ENCODE measurements around the gene PTTG2. TPM values are rescaled to one million over a fixed set of nuclear protein-coding genes. Genes with fewer than 3 reads are reported as not detected.
"Not testable (repeated sequence)": the region's sequence is repeated elsewhere in the genome, so short reads cannot be mapped to it uniquely, and the experiment has no call there.

The PTTG2 gene
- total RNA-seq, 1 experiment from 2014 or later = not detected

DNA sequence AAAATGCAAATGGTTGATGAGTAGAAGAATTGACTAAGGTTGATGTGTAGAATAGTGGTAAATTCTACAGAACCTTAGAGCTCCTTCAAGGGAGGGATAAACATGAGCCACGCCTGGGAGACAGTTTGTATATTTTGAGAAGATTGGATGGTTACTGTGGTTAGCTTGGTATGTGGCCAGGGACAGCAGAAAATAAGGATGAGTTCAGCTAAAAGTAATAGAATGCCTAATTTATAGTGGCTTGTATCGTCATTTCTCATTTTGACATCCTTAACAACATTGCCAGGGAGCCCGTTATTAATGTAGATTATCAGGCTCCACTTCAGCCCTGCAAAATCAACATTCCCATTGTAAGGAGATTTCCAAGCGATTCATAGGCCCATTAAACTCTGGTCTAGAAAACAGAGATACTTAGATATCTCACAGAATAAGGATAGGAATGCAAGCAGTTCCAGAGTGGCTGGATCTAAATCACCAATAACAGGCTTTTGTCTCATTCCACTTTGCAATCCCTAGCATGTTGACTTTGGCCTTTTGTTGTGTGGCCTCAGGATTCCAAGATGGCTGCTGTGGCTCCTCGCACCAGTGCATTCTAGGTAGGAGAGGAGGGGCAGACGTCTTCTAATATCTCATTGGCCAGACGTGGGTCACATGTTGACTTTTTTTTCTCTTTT lies 6.4 kb upstream of the PTTG2 start:
- peak; percentile 51 for DNase-seq (ENCODE audit: low read depth)

DNA sequence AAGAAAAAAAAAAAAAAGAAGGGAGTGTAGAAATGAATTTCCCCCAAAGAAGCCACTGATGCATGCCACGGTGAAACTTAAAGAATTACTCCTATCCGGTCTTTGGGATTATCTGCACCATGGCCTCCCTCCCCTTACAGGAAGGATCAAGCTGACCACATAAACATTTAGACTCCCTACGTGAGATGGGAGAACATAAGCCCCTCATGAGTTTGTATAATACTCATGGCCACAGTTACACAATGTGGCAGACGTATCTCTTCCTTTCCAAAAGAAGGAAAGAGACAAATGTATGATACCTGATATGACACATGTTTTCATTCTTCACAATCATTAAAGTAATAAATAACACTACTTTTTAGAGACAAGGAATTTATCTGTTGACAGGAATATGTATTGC lies 3.3 kb upstream of the PTTG2 start:
- DNase-seq (ENCODE audit: low read depth) = no peak

DNA sequence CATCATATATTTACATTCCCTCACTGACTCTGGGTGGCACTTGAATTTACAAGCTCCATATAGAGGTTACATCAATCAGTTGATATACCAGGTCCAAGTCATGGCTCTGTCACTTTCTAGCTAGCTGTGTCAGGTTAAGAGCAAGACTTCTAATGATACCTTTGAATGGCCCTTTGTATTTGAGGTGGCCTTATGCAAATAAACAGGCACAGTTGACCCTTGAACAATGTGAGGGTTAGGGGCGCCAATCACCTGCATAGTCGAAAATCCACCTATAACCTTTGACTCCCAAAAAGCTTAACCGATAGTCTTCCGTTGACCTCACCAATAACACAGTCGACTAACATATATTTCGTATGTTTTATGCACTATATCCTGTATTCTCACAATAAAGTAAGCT lies 1.3 kb upstream of the PTTG2 start:
- DNase-seq (ENCODE audit: low read depth) = no peak

DNA sequence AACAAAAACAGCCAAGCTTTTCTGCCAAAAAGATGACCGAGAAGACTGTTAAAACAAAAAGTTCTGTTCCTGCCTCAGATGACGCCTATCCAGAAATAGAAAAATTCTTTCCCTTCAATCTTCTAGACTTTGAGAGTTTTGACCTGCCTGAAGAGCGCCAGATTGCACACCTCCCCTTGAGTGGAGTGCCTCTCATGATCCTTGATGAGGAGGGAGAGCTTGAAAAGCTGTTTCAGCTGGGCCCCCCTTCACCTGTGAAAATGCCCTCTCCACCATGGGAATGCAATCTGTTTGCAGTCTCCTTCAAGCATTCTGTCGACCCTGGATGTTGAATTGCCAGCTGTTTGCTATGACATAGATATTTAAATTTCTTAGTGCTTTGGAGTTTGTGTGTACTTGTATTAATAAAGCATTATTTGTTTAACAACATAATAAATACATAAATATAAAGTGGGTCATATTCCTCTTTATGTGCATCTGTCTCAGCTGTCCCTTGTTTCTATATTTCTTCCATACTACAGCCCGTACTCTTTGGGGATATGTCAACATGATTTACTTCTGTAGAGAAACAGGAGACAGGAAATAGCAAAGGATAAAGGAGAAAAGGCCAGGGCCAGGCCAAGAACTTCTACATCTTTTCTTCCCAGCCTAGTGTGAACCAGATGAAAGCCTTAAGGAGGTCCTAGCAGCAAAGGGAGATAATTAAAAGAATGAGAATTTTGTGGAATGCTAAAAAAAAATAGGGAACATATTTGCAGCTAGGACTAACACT lies 667 bp downstream of the PTTG2 start:
- DNase-seq (ENCODE audit: low read depth) = no peak

DNA sequence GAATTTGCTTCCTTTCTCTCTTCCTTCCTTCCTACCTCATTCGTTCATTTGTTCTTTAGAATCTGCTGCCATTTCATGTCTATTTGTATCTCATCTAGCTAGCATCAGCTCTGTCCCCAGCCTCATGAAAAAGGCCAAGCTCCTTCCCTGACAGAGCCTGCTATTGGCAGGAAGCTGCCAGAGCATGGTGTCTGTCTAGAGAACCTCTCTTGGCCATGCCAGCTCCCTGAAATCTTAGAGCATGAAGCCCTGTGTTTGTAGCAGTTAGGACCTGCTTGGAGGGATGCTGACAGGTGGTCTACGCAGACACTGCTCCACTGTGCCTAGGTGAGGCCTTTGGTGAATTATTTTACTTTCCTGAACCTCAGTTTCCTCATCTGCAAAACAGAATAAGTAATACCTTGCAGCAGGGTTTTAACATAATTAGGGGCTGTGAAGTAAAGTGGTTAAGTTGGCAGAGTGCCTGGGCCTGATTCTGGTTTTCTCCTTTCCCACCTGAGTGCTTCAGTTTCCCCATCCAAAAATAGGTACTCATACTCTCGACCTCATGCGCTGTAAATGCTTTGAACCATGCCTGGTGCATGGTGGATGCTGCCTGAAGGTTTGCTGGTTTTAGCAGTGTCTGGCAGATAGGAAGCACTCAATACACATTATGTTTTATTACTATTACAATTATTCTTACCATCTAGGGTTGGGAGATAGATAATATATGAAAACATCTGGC lies 4.7 kb downstream of the PTTG2 start:
- DNase-seq (ENCODE audit: low read depth) = no peak

DNA sequence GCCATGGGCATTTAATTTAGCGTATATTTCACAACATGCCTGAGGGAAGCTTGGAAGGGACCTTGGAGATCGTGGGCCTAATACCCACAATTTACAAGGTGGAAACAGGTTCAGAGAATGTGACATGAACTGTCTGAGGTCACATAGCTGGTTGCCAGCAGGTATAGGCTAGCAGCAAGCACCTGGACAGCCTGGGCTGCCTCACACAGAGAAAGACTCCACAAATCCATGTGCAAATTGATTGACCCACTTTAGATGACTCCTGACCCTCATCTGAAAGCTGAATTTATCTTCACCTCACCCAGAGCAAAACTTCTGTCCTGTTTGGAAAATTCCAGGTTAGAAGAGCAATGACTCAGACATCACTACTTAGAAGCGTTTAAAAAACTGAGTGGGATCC lies 5.8 kb downstream of the PTTG2 start:
- no peak for DNase-seq (ENCODE audit: low read depth)

DNA sequence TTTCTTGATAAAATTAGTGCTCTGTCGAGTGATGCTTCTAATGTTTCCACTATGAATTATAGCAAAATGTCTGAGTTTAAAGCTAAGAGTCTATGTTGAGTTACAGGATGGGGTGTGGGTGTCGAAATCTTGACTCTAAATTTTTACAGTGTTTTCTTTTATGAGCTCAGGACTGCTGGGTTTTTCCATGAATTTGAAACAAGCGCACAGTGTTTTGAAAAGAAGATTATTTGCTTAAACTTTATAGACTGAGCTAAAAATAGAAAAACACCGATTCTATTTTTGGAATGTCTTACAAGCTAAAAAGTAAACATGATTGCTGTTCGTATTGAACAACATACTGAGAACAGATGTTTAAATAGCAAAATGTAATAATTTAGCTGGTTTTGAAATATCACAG lies 7.5 kb downstream of the PTTG2 start:
- no peak for DNase-seq (ENCODE audit: low read depth)

DNA sequence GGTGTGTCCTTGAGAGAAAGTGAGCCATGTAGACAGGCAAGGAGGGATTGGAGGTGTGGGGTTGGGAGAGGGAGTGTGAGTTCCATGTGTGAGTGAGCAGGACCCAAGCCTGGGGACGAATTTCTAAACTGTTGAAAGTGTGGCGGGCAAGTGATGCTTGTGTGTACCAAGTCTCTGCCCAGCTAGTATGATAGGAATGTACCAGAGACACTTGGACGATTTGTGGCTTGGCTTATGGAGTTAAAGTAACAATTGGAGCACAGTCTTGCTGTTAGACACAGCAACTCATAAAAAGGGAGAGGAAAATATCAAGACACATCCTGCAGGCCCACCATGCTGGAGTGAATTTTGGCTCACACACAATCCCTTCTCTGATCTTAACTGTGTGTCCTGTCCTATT lies 8.5 kb downstream of the PTTG2 start:
- DNase-seq (ENCODE audit: low read depth) = no peak

DNA sequence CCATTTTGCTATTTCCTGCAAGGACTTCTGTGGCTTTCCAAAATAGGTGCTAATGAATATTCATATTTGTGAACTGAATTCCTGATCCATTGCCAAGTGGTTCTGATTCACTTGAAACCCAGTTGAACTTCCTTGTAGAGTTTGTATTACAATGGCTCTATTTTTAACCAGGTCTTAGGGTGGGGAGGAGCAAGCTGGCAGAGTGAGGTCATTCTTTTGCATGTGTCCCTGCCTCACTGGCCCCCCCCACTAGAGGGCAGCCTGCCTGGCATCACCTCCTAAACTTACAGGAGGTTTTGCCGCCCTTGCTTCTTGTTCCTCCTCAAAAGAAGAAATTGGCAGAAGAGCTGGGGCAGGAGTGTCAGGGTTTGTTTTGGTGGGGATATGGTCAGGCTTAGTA lies 10.5 kb downstream of the PTTG2 start:
- DNase-seq (ENCODE audit: low read depth) = peak; percentile 83

DNA sequence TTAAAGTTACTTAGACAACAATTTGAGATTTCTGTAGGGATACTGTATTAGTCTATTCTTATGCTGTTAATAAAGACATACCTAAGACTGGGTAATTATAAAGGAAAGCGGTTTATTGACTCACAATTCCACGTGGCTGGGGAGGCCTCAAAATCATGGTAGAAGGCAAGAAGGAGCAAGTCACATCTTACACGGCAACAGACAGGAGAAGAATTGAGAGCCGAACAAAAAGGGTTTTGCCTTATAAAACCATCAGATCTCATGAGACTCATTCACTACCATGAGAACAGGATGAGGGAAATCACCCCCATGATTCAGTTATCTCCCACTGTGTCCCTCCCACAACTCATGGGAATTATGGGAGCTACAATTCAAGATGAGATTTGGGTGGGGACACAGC lies 11.0 kb downstream of the PTTG2 start:
- no peak for DNase-seq (ENCODE audit: low read depth)

DNA sequence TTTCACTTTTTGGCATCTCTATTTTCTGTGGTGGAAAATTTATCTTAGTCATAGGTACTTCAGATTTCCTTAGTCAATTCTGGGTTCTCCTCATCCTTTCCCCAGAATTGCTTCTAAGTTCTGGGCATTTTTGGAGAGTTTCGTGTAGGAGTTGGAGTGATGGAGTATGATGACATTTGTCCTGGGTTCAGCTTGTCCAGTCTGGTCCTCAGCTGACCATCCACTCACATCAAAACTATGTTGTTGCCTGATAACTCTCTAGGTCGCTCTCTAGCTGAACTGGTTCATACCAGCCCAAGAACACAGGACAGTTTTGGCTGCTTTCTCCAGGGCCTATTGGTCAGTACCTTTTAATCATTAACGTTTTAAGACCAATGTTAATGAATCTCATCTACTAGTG lies 13.2 kb downstream of the PTTG2 start:
- no peak for DNase-seq (ENCODE audit: low read depth)

DNA sequence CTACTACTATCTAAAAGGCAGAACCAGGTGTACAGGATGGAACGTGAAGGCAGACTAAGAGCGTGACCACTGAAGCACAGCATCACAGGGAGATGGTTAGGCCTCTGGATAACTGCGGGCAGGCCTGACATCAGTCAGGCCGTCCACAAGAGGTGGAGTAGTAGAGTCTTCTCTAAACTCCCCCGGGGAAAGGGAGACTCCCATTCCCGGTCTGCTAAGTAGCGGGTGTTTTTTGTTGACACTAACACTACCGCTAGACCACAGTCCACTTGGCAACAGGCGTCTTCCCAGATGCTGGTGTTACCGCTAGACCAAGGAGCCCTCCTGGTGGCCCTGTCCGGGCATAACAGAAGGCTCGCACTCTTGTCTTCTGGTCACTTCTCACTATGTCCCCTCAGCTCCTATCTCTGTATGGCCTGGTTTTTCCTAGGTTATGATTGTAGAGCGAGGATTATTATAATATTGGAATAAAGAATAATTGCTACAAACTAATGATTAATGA lies 15.2 kb downstream of the PTTG2 start:
- DNase-seq (ENCODE audit: low read depth) = not testable (repeated sequence)

DNA sequence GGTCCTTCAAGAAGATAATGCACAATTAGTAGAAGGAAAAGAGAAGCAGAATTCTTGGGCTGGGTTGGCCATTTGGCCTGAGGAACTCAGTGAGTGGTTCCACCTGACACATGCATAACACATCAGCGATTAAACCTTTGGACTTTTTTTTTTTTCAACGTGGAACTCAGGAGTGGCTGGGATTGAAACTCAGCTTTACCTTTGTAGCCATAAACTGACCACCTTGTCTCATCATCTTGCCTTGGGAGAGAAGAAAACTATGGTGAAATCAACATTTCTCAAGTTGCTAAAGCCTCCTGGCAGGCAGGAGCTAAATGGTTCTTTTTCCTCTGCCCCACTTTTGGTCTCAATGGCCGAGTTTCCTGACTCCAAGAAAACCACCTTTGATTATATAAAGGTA lies 16.3 kb downstream of the PTTG2 start:
- DNase-seq (ENCODE audit: low read depth) = no peak

DNA sequence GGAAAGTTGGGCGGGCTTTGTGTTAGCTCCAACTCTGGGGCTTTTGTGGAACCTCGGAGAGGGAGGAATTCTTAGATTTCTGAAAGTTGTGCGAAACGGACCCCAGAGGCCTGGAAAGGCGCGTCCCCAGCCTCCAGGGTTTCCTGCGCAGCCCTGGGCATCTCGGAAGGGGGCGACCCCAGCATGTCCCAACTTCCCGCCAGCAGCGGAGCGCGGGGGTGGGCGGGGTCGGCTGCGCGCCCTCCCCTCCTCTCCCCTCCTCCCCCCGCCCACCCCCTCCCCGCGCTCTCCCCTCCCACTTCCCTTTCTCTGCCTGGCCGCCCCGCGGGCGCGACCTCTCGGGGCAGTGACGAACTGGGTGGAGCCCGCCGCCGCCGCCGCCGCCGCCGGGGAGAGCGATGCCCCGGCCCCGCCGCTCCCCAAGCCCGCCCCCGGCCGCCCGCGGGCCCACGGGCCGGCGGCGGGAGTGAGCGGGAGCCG lies 16.8 kb downstream of the PTTG2 start:
- DNase-seq (ENCODE audit: low read depth) = peak; percentile 56

DNA sequence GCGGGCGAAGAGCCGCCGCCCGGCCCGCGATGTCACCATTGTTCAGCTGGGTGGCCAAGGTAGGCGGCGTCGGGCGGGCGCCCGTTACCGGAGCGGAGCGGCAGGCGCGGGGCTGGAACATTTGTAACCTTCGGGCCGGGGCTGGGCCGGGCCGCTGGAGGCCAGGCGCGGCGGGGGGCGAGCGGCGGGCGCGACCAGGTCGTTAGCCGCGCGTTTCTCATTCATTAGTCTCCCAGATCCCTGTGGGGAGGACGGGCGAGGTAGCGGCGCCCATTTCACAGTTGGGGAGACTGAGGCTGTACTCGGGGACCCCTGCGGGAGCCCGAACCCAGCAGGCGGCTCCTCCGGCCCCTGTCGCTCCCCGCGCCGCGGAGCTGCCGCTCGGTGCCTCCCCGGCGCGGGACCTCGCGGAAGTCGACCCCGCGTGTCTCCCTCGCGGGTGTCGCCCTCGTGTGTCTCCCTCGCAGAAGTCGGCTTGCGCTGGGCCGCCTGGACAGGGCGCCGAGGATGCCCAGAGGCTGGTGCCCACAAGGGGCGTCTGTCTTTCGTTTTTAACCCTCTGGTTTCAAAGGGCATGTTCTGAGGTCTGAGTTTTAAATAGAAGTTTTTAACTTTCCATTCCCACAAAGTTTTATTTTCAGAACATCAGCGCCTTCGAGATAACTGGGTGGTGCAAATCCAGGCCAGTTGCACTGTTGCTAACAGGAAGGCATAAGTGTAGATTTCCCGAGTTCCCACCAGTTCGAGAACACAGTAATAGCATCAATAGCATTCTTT lies 17.5 kb downstream of the PTTG2 start:
- DNase-seq (ENCODE audit: low read depth) = peak; percentile 71

DNA sequence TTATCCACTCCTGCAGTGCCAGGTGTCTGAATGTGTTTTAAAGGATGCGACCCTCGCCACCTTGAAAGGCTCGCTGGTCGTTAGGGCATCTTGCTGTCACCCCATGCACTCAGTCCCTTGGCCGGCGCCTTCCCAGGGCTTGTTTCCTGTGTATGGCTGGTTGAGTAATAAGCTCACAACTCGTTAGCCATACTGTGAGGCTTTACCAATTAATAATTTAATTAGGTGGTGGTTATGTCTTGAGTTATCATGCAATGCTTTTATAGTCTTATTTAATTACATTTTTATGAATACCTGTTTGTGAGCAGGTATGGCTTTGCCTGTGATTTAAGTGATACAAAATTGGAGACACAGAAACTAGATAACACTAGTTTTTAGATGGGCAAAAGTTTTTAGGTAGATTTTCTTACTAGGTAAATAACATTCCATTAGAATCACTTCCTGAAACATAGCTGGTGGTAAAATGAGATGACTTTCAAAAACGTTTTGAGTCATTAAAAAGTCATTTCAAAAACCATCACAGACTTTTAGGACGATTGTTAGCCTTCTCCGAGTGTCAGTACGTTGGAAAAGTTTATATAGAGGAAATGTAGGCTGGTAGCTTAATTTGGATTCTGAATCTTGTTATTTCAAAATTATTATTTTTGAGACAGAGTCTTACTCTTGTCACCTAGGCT lies 18.2 kb downstream of the PTTG2 start:
- peak; percentile 41 for DNase-seq (ENCODE audit: low read depth)

DNA sequence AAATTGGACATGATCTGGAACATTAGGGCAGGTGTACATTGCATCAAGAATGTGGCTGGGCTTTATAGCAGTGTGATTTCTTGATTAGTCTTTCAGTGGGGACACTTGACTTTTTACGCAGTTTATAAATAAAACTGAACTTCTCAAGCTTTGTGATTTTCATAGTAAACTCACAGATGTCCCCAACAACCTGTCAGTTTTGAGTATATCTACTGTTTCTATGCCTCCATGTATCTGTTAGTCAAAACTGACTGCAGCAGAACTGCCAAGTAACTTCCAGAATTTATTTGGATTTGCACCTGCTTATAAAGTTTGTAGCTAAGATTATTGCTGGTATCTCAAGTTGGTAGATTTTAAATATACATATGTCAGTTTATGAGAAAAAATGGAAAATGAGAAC lies 20.0 kb downstream of the PTTG2 start:
- no peak for DNase-seq (ENCODE audit: low read depth)

DNA sequence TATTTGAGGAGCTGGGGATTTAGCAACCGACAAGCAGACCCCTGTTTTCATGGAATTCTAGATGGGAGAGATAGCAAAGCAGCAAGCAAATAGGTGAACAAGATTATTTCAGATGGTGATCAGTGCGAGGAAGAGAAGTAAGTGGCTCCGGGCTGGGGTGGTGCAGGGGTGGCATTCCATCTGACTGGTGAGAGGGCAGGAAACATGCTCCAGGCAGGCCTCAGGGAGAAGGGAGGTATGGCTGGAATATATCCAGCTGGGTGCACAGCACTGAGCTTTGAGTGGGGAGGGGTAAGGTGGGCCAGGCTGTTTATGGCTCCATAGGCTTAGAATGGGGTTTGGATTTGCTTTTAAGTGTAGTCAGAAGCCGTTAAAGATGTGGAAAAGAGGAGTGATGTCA lies 21.2 kb downstream of the PTTG2 start:
- DNase-seq (ENCODE audit: low read depth) = no peak

DNA sequence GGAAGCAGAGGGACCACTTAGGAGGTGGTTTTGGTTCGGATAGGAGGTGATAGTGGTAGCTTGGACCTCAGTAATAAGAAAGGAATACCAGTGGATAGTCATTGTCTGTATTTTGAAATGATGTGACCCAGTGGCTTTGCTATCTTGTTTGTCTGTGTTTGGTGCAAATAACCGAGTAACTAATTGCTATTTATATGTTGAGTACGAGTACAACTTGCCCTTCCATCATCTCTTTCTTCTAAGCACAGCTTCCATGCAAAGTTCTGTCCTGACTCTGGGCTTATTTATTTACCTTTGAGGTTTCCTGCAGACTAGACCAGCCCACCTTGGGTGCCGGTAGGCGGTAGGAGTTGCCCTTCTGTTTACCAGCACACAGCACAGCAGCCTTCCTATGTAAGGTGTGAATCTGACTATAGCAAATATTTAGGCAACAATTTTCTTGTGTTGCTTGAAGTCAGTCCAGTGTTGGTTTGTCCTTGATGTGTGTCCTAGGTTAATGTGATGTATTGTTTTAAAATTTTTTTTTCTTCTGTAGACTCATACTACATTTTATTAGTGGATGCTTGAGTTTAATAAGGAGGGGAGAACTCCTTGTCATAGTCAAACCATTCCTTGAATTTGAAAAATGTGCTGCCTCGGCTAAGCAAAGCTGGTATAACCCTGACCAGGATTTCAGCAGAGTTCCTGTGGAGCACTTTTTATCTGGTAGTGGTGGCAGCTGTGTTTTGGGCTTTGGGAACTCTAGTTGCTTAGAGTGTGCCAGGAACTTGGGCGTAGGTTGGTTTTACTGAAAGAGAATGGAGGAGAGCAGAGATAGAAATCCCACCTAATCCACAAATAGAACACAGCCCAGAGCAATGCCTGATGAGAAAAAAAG lies 21.9 kb downstream of the PTTG2 start:
- DNase-seq (ENCODE audit: low read depth) = no peak

DNA sequence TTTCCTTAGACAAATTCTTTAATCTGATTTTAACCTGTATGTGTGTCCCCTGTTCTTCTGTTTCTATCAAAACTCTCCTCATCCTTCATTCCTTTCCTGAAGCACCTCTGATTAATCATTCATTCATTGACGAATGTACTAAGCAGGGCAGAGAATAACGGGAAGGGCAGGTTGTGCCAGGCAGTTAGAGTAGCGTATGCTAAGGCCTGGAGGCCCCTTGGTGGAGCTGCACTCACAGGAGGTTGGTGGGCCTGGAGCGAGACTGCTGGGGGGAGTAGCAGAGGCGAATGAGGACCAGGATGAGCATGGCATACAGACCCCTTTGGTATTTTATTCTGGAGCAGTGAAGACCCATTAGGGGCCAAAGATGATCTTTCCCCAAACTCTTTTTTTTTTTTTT lies 22.5 kb downstream of the PTTG2 start:
- DNase-seq (ENCODE audit: low read depth) = no peak

Data from HT1080 (cell line).